ENCODE results near the gene ODAD3.
"Not testable (repeated sequence)": the region's sequence is repeated elsewhere in the genome, so short reads cannot be mapped to it uniquely, and the experiment has no call there.

ODAD3 gene

DNA sequence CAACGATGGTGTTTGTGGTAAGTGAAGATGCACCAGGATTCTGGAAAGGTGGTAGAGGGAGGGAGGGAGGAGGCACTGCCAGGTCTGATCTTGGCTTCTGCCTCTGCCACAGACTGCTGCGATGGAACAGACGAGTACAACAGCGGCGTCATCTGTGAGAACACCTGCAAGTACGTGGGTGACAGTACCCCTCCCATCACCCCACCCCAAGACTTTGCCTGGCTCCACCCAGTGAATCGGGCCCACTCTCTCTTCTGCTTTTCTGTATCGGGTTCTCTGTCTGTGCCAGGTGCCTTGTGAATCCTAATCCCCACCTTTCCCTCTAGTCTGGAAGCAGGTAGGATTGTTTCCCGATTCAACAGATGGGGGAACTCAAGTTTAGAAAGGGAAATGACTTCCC lies 3.0 kb upstream of the ODAD3 start:
- DNase-seq (ENCODE audit: low read depth): no peak

DNA sequence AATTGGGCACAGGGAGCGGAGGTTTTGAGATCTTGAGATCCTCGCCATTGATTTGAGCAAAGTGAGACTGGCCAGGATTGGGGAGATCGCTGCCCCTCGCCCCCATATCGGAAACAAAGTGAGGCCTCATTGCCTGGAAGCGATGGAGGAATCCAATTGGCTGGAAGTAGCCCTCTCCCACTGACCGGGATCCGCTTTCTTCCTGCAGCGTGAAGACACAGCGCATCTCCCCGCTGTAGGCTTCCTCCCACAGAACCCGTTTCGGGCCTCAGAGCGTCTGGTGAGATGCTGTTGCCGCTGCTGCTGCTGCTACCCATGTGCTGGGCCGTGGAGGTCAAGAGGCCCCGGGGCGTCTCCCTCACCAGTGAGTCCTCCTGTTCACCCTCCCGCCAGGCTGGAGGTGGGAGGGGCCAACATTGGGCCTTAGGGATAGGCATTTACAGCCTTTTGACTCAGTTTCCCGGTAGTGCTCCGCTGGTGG lies 952 bp upstream of the ODAD3 start:
- no peak for DNase-seq (ENCODE audit: low read depth)

DNA sequence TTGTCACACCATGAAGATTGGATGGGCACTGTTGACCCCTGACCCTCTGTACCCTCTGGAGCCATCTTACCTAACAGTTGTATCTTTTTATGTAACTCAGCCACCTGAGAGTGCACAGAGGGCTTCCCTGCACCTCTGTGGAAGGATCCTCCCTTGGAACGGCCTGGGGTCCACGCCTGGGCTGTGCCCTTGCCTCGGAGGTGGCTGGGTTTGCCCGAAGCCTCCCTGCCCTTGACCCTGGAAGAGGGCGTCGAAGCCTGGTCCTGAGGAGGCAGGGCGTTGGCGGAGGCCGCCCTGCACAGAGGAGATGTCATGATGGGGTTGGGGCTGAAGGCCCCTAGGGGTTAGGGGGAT lies 241 bp downstream of the ODAD3 start:
- no peak for DNase-seq (ENCODE audit: low read depth)

DNA sequence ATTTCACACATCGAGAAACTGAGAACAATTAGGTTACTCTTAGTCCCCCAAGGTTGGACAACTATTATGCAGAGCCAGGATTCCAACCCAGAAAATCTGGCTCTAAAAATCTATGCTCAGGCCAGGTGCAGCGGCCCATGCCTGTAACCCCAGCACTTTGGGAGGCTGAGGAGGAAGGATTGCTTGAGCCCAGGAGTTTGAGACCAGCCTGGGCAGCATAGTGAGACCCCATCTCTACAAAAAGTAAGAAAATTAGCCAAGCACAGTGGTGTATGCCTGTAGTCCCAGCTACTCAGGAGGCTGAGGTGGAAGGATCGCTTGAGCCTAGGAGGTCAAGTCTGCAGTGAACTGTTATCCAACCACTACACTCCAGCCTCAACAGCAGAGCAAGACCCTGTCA lies 1.4 kb downstream of the ODAD3 start:
- not testable (repeated sequence) for DNase-seq (ENCODE audit: low read depth)

DNA sequence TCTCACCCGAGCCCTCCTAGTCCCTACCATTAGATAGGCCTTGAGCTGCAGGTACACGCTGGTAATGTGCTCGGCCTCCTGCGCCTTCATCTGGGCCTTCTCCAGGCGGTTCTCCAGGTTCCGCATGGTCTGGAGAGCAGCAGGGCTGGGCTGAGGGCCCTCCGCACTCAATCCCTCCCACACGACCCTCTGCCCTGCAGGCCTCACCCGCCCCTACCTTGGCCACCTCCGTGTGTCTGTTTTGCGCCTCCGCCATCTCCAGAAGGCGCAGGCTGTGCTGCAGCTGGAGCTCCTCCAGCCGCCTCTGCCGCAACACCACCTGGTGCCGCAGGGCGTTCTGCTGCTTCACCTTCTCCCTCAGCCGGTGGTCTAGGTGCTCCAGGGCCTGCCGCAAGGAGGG lies 8.3 kb downstream of the ODAD3 start:
- DNase-seq (ENCODE audit: low read depth): no peak

DNA sequence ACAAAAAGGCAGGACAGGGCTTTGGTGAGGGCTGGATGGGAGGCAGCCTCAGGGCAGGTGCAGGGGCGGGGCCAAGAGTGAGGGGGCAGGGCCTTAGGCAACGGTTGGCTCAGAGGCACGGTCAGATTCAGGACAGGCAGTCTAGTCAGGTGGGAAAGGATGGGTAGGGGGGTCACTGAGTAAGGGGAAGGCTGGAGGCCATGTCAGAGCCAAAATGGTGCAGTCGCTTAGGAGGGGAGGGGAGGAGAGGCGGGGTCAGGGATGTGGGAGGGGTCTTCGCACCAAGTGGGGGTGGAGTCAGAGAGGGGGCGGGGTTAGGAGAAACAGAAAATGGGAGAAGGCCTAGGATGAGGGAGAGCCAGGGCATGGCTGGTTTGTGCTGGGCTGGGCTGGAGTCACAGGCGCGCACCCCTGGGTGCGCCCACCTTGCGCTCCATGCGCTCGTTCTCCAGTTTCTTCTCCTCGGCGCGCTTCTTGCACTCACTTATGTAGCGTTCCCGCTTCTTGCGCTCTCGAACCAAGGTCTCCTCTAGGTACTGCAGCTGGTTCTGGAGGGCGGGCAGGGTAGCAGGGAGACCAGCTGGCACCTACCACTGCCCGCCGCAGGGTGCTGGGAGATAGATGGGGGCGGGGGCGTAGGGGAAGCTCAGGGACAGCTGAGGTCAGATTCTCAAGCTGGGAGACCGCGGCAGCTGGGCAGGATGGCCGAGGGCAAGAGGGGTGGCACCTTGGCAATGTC lies 9.0 kb downstream of the ODAD3 start:
- no peak for DNase-seq (ENCODE audit: low read depth)

DNA sequence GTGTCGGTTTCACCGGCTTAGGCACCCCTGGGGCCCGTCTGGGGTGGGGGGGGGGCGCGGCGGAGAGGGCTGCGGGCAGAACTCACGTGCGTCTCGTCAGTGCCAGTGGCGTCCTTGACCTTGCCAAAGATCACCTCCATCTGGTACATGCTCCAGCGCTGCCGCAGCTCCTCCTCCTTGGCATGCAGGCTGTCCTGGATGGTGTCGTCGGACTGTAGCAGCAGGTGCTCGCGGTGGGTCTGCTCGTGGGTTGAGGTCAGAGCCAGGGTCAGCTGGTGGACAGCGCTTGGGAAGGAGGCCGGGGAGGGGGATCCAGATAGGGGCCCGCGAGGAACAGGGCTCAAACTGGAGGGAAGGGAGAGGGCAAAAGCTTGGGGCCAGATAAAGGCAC lies 11.1 kb downstream of the ODAD3 start:
- DNase-seq (ENCODE audit: low read depth): no peak

DNA sequence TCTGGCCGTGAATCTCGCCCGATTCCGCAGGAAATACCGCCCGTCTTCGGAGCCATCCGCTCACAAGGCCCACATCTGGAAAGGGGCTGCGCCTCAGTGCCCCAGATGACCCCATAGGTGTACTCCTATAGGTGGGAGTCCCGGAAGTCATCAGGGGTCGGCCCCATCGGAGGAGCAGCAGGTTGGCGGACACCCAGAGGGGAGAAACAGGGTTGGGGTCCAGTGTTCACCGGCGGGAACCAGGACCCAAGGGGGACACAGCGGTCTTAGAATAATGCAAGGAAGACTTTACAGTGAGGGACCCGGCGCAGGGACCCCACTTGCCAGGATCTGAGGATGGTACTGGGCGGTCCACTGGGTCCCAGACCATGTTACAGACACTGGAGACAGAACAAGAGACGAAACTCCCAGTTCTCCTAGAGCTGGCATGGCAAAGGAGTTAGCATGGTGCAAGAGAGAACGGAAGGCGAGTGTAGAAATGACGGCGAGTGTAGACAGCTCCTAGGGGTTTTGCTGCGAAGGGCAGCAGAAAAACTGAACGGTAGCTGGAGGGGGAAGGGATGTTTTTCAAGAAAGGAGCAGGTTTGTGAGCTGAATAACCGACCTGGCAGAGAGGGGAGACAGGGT lies 11.6 kb downstream of the ODAD3 start:
- DNase-seq (ENCODE audit: low read depth): no peak

DNA sequence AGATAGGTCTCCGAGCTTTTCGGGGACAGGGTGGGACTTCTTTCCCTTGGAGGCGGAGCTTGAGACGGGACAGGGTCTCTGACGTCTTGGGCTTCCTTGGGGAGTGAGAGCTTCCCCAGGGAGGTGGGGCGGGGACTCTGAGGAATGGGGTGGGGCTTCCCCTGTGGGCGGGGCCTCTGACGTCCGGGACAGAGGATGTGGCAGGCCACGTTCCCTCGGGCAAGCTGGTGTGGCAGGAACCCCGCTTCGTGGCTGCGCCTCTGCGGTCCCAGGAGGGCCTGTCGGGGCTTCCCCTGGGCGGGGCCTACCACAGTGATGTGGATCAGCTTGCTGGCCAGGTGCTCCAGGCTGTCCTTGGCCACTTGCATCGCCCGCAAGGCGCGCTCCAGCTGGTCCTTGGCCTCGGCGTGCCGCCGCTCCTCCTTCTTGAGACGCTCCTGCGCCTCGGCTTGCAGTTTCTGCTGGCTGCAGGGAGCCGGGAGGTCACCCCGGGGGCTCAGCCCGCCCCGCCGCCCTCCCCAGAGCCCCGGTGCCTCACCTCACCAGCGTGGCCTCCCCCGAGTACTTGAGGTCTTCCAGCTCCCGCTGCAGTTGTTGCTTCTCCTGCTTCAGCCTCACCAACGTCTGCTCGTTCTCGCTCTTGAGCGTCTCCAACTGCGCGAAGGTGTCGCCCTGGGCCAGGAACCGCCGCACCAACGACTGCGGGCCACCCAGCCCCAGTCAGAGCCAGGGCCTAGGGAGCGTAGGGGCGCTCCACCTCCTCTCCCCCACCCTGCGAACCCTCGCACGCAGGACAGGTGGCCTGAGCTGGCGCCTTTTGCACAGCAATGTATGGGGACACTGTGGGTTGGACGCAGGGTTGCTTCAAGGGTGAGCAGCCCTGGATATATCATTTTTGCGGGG lies 12.5 kb downstream of the ODAD3 start:
- peak; percentile 46 for DNase-seq (ENCODE audit: low read depth)

DNA sequence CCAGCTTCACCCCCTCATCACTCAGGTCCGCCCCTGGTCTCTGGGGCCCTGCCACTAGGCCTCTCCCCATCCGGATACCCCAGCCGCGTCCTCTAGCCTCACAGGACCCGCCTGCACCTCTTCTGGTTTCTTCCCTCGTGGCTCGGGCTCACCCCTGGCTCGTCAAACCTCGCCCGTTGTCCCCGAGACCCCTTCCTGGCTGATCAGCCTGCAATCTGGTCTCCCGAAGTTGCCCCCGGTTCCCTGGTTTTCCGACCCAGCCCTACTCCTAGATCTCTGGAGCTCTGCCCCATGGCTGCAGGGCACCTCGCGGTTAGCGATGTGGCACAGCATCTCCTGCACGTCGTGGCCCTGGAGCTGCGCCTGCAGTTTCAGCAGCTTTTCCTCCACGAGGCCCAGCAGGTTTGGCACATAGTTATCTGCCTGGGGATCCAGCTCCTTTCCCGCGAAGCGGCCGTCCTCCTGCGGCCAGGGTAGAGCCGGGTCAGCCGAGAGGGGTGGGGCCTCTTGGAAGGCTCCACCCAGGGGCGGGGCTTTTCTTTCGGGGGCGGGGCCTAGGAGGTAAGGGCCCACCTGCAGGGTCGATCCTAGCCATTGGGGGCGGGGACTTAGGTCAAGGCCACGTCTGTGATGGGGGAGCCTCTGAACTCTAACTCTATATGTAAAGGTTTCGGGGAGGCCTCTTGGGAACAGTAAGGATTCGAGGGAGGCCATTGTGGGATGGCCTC lies 13.4 kb downstream of the ODAD3 start:
- no peak for DNase-seq (ENCODE audit: low read depth)

DNA sequence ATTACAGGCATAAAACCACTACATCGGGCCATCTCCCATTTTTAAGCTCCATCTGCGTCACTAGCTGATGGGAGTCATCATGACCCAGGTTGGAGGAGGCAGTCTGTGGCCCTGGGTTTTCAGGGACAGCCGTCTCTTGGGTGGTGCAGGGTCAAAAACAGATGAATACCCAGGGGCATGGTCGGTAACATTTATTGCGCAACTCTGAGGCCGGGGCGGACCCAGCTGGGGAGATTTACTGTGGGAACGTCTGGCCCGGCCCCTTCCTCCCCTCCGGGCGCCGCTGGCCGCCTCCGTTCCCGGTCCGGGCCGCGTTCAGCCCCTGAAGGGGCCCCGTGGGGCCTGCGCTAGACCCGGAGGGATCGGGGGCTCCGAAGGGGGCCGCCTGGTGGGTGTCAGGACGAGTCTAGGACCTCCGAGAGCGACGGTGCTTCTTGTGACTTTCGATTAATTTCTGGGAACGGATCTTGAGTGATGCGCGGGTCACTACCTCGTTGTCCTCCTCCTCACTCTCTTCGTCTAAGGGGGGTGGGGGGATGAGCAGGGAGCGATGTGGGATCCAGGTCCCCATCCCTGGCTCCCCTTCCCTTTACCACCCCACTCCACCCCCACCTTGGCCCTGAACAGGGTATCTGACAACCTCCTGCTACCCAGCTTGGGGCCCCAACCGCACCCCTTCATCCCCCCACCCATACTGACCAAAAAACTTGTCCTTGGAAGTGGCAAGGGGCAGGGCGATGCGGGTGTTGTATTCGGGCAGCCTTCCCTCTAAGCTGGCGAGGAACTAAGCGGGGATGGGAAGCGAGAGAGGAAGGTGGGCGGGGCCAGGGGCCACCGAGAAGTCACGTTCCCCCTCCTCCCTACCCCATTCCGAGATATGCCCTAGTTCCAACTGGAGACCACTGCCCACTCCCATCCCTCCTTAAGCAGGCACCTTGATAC lies 14.2 kb downstream of the ODAD3 start:
- DNase-seq (ENCODE audit: low read depth): no peak

DNA sequence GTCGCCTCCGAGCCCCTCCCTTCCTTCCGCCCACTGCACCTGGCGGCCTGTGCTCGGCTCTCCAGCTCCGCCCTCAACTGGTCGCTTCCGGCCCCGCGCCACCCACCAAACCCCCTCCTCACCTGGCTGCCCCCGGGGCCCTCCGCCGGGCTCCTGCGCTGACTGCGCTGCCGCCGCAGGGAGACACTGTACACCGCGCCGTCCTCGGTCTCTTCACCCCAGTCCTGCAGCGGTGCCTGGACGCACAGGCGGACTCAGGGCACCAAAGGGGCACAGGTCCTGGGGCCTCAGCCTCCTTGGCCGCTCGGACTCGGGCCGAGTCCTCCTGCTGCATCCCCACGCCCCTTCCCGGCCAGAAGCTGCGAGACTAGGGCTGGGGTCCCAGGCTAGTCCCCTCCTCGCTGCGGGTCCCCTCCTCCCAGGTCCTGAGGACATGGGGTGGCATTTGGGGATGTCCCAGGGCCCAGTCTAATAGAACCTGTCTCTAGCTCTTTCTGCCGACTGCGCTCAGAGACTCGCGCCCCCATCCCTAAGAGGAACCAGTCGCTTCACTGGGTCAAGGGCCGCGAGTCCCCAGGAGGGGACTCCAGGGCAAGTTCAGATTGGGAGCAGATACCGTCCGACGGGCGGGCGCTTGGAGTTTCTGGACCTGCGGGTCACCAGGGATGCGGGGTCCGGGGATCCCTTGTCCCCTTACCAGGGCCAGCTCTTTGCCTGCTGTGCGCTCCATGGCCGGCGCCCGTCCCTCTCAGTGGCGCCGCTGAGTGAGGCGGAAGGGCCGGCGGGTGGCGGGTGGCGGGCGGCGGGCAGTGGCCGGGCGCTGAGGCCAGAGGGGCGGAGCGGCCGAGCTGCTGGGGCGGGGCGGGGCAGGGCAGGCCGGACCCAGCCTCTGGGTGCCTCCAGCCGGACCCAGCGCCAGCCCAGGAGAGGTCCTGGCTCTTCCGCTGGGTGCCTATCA lies 16.1 kb downstream of the ODAD3 start, which contains the start of gene RGL3:
Gene RGL3, minus strand, starts transcription at position 766 of the 958 bp plus-strand sequence. Its CDS starts 36 bp downstream, at position 730.
- no peak for DNase-seq (ENCODE audit: low read depth)

DNA sequence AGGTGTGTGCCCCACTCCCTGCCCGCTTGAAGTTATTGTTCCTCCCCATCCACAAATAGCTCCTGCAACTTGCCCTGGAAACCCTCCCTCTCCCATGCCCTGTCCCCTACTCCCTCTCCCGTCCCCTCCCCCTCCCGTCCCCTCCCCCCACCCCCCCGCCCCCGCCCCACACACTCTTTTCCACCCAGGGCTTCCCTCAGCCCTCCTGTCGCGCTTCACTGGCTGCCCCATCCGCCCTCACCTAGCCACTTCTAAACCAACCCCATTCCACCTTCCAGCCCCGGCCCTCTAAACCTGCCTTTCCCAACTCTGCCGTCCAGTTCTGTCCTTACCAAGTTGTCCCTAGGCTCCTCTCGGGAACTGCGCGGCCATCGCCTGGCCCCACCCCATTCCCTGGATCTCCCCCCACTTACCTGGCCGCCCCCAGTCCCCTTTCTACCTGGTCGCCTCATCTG lies 16.8 kb downstream of the ODAD3 start:
- DNase-seq (ENCODE audit: low read depth): no peak

DNA sequence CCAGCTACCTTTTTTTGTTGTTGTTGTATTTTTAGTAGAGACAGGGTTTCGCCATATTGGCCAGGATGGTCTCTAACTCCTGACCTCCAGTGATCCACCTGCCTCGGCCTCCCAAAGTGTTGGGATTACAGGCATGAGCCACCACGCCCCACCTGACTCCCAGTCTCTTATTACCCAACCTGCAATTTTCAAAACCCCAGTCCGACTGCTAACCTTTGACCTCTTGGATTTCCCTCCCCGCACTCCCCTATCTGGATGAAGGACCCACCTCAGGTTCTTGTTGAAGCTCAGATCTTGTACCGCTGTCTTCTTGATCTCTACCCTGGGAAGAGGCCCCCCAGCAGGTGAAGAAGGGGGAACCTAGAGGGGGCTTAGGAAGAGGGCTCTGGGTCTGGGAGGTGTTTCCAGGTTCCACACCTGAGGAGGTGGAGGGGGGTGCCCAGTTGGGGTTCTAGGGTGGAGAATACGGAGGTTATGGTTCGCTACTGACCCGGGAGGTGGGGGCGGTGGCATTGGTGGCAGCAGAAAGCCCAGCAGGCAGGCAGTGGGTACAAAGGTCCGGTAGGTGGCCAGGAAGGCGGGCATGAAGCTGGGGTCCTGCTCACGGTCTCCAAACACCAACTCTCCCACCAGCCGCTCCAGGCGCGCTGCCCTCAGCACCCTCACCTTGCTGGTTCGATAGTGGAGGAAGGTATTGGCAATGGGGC lies 18.4 kb downstream of the ODAD3 start:
- DNase-seq (ENCODE audit: low read depth): no peak

DNA sequence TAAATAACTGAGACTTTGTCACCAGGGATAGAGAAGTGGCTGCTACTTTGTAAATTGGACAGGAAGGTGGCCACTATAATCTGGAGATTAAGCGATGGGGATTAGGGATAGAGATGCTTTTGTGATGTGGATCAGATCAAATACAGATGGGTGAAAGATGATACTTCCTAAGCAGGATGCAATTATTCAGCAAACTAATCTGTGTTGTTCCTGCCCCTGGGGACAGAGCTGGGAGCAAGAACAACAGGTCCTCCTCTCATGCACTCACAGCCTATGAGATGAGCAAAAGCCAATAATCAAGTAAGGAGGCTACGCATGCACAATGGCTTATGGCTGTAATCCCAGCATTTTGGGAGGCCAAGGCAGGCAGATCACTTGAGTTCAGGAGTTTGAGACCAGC lies 20.4 kb downstream of the ODAD3 start:
- DNase-seq (ENCODE audit: low read depth): no peak

DNA sequence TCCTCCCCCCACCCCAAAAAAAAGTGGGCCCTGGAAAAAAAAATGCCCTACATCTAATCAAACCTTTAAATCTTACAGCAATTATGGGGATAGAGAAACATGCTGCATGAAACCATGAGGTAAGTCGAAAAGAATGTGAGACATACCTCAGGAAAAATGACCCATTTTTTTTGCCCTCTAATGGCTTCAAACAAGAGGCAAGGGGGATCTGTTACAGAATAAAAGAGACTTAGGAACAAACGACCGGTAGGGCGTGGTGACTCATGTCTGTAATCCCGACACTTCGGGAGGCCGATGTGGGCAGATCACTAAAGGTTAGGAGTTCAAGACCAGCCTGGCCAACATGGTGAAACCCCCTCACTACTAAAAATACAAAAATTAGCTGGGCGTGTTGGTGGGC lies 24.2 kb downstream of the ODAD3 start:
- no peak for DNase-seq (ENCODE audit: low read depth)

DNA sequence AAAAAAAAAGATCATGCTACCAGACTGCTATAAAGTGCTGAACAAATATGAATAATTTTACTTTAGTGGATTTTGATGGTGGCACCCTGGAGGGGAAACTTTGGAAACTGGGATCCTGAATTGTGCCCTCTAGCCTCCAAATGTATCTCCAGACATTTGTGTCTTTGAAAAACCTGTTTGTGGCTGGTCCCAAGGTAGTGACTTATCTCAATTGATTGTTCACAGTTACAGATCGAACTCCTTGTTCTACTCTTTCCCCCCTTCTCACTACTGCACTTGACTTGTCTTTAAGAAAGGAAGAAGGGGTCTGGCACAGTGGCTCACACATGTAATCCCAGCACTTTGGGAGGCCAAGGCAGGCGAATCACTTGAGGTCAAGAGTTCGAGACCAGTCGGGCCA lies 26.3 kb downstream of the ODAD3 start:
- no peak for DNase-seq (ENCODE audit: low read depth)

DNA sequence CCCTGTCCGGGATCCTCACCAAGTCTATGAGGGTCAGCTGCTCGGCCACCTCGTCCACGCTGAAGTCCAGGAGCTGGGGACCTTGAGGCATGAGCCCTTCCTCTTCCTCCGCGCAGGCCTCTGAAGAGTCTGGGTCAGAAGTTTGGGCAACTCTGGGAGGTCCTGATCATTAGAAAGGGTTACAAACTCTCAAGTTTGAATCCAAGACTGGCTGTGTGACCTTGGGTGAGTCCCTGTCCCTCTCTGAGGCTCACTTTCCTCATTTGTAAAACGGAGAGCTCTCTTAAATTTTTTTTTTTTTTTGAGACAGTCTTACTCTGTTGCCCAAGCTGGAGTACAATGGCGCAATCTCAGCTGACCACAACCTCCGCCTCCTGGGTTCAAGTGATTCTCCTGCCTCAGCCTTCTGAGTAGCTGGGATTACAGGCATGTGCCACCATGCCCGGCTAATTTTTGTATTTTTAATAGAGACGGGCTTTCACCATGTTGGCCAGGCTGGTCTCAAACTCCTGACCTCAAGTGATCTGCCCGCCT lies 28.2 kb downstream of the ODAD3 start:
- DNase-seq (ENCODE audit: low read depth): not testable (repeated sequence)
